DMS 273 treated with DMSO at 0.1 percent for 48 hours (cell line): ENCODE data around the gene ANKRD30B.
"Not testable (repeated sequence)": the region's sequence is repeated elsewhere in the genome, so short reads cannot be mapped to it uniquely, and the experiment has no call there.

Experiments used
- DNase-seq: peaks from one replicate; lab custom pipeline; 2025; lab: John Stamatoyannopoulos, UW

Gene ANKRD30B, protein sequence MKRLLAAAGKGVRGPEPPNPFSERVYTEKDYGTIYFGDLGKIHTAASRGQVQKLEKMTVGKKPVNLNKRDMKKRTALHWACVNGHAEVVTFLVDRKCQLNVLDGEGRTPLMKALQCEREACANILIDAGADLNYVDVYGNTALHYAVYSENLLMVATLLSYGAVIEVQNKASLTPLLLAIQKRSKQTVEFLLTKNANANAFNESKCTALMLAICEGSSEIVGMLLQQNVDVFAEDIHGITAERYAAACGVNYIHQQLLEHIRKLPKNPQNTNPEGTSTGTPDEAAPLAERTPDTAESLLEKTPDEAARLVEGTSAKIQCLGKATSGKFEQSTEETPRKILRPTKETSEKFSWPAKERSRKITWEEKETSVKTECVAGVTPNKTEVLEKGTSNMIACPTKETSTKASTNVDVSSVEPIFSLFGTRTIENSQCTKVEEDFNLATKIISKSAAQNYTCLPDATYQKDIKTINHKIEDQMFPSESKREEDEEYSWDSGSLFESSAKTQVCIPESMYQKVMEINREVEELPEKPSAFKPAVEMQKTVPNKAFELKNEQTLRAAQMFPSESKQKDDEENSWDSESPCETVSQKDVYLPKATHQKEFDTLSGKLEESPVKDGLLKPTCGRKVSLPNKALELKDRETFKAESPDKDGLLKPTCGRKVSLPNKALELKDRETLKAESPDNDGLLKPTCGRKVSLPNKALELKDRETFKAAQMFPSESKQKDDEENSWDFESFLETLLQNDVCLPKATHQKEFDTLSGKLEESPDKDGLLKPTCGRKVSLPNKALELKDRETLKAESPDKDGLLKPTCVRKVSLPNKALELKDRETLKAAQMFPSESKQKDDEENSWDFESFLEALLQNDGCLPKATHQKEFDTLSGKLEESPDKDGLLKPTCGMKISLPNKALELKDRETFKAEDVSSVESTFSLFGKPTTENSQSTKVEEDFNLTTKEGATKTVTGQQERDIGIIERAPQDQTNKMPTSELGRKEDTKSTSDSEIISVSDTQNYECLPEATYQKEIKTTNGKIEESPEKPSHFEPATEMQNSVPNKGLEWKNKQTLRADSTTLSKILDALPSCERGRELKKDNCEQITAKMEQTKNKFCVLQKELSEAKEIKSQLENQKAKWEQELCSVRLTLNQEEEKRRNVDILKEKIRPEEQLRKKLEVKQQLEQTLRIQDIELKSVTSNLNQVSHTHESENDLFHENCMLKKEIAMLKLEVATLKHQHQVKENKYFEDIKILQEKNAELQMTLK (N-terminal part only)

DNA sequence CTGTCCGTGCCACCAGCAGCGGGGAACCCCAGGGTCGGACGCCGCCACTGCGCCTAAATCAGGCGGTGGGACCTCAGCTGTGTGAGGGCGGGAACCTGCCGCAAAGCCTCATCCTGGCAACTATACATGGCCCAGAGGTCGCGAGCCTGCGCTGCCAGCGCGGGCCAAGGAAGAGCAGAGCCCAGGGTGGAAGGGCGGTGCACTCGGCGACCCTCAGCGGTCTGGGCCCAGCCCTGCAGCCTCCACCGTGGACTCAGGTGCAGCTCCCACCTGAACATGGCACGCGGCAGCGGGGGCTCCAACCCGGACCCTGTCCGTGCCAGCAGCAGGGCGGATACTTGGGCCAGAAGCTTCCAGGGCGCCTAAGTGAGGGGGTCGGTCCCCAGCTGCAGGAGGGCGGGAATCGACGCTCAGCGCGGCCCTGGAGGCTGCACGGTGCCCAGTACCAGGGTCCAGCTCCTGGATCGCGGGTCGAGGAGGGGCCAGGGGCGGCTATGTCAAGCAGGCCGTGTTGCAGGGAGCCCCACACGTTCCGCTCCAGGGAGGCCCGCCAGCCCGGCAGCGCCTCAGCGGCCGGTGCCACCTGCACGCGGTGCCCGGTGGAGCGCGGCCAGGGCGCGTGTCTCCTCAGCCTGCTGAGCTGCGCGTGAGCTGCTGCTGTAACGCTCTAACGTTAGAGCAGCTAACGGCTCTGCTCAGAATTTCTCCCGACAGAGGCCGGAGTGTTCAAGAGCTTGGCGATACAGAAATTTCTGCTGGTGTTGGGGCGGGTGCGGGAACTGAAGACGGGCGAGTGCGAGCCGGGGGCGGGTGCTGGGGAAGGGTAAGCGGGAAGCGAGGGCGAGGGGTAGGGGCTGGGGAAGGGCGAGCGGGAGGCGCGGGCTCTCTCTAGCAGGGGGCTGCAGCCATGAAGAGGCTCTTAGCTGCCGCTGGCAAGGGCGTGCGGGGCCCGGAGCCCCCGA lies at the start of gene ANKRD30B:
Gene ANKRD30B (plus strand): TSS at position 660 of the 962 bp plus-strand sequence. CDS start 248 bp downstream, at position 908.
- no peak for DNase-seq

DNA sequence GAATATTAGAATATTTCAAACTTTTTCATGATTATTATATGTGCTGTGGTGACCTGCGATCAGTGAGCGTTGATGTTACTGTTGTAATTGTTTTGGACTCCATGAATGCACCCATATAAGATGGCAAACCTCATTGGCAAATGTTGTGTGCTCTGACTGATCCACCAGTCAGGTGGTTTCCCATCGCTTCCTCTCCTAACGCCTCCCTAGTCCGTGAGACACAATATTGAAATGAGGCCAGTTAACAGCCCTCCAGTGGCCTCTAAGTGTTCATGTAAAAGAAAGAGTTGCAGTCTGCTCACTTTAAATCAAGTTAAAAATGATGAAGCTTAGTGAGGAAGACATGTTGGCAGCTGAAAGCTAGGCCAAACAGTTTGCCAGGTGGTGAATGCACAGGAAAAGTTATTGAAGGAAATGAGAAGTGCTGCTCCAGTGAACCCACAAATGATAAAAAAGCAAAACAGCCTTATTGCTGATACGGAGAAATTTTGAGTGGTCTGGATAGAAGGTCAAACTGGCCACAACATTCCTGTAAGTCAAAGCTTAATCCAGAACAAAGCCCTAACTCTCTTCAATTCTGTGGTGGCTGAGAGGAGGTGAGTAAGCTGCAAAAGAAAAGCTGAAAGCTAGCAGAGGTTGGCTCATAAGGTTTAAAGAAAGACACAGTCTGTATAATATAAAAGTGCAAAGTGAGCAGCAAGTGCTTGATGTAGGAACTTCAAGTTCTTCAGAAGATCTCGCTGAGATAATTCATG lies 46.5 kb upstream of the ANKRD30B start:
- not testable (repeated sequence) for DNase-seq

GRCh38 chr18:14709761-14710160 lies 38.2 kb upstream of the ANKRD30B start:
- not testable (repeated sequence) for DNase-seq

GRCh38 chr18:14721569-14721968 lies 26.4 kb upstream of the ANKRD30B start:
- not testable (repeated sequence) for DNase-seq

DNA sequence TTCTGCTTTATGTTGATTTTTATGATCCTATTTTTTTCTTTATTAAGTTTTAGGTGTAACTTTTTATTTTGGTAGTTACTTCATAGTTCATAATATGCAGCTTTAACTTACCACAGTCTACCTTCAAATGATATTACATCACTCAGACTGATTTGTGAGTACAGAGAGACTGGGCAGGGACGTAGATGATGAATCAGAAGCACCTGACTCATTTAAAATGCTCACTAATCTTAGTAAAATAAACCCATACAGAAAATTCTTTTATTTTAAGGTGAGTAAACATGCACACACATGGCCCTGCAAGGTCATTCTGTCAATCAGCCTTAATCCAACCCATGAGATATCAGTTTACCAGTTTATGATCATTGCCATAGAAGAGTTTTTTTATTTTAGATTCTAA lies 8.9 kb upstream of the ANKRD30B start:
- DNase-seq = not testable (repeated sequence)

GRCh38 chr18:14746897-14747296 lies 1.1 kb upstream of the ANKRD30B start:
- DNase-seq = no peak

DNA sequence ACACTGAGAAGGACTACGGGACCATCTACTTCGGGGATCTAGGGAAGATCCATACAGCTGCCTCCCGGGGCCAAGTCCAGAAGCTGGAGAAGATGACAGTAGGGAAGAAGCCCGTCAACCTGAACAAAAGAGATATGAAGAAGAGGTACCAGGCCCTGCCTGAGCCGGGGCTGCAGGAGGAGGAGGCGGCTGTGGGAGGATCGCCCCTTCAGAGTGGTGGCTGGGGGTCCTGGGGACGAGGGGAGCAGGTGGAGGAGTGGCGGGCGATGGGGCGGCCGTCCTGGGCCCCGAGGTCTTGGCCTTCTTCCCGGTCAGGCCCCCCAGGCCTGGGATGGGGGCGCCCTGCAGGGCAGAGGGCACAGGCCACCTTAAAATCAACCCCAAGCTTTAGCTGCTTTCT lies 524 bp downstream of the ANKRD30B start:
- DNase-seq = no peak

DNA sequence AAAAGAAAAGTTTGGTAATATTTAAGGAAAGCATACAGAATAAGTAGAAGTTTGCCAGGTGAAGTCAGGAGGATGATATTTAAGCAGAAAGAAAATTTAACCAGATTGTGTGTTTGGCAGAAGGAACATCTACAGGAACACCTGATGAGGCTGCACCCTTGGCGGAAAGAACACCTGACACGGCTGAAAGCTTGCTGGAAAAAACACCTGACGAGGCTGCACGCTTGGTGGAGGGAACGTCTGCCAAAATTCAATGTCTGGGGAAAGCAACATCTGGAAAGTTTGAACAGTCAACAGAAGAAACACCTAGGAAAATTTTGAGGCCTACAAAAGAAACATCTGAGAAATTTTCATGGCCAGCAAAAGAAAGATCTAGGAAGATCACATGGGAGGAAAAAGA lies 15.6 kb downstream of the ANKRD30B start:
- DNase-seq = not testable (repeated sequence)

DNA sequence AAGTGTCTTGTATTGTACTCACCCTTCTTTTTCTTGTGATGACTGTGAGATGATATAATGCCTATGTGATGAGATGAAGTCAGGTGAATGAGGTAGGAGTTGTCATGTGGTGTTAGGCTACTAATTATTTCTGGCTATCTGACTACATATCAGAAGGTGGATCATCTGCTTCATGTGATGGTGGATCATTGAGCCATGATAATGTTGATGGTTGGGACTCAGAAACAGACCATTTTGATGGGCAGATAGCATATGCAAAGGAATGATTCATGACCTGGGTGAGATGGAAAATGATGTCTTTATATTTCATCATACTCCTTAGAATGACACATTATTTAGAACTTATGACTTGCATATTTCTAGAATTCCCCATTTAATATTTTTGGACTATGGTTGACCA lies 19.5 kb downstream of the ANKRD30B start:
- no peak for DNase-seq

- DNase-seq = no peak
These were observed 20.3 kb downstream of the ANKRD30B start for GRCh38 chr18:14768241-14768640.

- no peak for DNase-seq
These were observed 21.4 kb downstream of the ANKRD30B start for GRCh38 chr18:14769381-14769780.

DNA sequence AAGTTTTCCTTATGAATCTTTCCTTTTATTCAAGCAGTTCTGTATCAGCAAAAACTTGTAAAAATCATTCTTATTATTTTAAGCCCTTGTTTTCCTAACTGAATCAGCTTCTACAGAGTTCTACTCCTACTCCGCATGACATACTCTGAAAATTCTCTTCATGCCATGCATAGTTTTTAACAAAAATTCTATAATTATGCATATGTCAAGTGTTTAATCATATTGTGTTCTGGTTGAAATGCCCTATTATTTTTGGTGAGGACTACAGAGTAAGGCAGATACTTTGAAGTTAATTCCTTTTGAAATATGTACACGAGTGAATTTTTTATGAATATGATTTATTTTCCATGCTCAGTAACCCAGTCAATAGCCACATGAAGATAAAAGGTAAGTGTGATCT lies 28.8 kb downstream of the ANKRD30B start:
- DNase-seq = no peak

DNA sequence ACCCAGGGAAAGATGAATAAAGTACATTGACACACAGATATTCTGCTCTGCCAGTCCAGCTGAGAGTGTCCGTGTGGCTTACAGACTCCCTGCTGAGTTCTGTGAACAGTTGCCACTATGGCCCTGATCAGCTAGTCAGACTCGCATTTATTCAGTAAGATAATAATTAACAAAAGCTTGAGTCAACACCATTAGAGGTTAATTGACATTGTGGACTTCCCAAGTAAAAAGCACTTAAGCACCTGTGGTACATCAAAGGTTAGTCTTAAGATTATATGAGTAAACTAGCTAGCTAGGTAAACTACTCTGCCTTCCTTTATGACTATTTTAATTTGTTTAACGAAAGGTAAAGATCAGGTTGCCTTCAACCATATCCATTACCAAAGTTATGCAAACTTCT lies 33.7 kb downstream of the ANKRD30B start:
- no peak for DNase-seq

DNA sequence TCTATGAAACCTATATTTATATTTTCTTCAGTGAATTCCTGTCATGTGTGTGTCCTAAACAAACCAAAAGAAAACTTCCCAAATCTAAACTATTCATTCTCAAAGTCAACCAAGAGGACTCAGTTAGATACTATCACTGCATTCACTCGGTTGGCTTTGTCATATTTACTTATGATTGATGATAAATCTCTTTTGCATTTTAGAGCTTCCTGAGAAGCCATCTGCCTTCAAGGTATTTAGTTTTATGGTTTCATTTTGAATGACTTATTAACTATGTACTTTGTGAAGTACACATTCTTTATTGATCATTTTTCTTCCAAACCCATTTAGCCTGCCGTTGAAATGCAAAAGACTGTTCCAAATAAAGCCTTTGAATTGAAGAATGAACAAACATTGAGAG lies 36.2 kb downstream of the ANKRD30B start:
- no peak for DNase-seq

DNA sequence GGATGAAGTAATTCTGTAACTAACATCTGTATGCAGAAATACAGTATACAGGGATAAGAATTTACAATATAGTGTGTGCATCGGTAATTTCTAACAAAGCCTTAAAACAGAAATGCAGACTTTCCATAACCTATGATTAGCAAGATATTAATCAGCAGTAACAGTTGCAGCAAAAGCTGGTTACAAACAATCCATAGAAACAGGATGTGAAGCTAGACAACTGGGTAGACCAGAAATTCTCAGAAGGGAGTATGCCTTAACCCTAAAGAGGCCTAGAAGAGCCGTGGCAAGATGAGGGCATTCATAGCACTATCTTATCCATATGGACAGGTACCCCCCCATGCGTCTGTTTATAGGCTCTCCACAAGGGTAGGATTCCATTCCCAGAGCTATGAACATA lies 48.9 kb downstream of the ANKRD30B start:
- not testable (repeated sequence) for DNase-seq

DNA sequence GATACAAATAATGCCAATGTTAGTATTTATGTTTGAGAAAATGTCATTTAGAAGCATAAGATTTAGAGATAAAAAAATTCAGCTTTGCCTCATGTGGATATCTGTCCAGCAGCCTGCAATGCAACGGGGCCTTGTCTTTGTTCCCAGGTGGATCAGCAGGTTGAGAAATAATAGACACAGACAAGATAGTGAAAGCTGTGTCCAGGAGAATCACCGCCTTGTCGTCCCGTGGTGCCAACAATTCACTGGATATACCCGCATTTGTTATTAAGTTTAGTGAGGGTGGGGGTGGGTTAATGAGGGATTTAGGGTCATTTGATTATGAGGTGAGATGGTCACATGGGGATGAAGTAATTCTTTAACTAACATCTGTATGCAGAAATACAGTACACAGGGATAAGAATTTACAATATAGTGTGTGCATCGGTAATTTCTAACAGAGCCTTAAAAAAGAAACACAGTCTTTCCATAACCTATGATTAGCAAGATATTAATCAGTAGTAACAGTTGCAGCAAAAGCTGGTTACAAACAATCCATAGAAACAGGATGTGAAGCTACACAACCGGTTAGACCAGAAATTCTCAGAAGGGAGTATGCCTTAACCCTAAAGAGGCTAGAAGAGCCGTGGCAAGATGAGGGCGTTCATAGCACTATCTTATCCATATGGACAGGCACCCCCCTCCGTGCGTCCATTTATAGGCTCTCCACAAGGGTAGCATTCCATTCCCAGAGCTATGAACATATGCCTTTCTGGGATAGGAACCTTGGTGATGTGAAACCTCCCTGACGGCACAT lies 50.2 kb downstream of the ANKRD30B start:
- DNase-seq = not testable (repeated sequence)

GRCh38 chr18:14811081-14811480 lies 63.1 kb downstream of the ANKRD30B start:
- DNase-seq = not testable (repeated sequence)

- DNase-seq = not testable (repeated sequence)
These were observed 79.1 kb downstream of the ANKRD30B start for GRCh38 chr18:14826972-14827632.

GRCh38 chr18:14841607-14842006 lies 93.6 kb downstream of the ANKRD30B start:
- DNase-seq = not testable (repeated sequence)
